ENCODE data around the gene SOX1. TPM values are rescaled to one million over a fixed set of nuclear protein-coding genes. Genes with fewer than 3 reads are reported as not detected.

Gene SOX1
- total RNA-seq, 6 donors from 2014 or later: not detected

DNA sequence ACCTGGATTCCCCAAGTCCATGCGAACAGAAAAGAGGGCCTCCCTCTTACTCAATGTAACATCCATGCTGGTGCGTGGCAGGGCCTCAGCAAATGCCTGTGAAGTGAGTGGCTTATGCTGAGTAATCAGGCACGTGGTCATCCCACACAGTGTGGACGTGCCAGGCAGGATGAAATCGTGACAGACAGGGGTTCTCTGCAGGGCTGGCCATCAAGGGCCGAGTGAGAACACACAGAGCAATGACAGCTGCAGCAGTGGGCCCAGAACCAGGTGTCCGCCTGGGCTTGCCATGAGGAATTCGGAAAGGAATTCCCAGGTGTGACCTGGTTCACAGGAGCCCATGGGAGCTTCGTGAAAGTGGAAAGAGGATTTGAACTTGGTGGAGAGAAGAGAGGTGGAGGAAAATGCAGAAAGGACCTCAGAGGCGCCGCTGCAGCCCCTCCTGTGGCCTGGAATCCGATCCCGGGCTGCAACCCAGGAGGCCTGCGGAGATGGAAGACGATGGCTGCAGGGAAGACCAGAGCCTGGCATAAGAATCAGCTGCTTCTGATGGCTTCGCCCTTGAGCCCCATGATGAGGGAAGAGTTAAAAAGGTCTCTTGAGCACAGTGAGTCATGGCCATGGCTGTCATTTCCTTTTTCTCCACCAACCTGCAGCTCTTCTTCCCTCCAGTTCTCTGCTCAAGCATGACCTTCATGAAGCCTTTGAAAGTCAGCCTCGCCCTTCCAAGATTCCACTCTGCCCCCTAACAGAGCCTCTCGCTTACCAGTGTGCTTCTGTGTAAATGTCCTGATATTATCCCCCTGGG is 34.6 kb upstream of the SOX1 start:
- peak in 1 of 2 donors; percentile 46 for DNase-seq
- WGBS, 2 donors: 57 to 70% methylated on average over 16 to 18 of the region's 18 CpGs
- no peaks in the 10 kb centered on the region for H3K36me3 ChIP-seq
- H3K4me3 ChIP-seq: no peak overlapping the region
- H3K9me3 ChIP-seq: no peaks in the 10 kb centered on the region
- H3K27ac ChIP-seq: no peak overlapping the region
- H3K27me3 ChIP-seq: no peaks in the 10 kb centered on the region
- TF ChIP-seq EP300 (IDR thresholded peaks at IDR 0.05) (no peak), POLR2A (IDR thresholded peaks at IDR 0.05) (no peak), POLR2AphosphoS5 (IDR thresholded peaks at IDR 0.05) (no peak)
- TF ChIP-seq, protein P1, sequence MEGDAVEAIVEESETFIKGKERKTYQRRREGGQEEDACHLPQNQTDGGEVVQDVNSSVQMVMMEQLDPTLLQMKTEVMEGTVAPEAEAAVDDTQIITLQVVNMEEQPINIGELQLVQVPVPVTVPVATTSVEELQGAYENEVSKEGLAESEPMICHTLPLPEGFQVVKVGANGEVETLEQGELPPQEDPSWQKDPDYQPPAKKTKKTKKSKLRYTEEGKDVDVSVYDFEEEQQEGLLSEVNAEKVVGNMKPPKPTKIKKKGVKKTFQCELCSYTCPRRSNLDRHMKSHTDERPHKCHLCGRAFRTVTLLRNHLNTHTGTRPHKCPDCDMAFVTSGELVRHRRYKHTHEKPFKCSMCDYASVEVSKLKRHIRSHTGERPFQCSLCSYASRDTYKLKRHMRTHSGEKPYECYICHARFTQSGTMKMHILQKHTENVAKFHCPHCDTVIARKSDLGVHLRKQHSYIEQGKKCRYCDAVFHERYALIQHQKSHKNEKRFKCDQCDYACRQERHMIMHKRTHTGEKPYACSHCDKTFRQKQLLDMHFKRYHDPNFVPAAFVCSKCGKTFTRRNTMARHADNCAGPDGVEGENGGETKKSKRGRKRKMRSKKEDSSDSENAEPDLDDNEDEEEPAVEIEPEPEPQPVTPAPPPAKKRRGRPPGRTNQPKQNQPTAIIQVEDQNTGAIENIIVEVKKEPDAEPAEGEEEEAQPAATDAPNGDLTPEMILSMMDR (IDR thresholded peaks at IDR 0.05): no peak
- H3K4me1 ChIP-seq: no peaks in the 10 kb centered on the region
- peak; percentile 20 to 46 for ATAC-seq (ENCODE audit: low FRiP score in 2 of 2)

DNA sequence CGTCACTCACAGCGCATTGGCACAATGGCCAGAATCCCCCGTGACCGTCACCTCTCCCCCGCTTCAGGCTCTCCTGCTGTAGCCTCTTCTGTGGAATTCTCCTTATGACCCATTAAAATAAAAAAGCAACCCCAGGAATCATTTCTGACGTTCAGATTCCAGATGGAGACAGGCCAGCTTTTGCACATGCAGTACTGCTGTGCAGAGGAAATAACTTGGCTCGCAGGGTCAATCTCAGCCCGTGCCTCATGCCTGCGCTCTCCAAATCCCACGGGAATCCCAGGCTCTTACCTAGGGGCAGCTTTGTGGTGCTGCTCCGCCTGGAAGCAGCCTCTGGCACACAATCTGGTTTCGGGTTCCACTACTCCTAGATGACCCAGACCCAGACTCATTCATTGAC is 32.7 kb upstream of the SOX1 start:
- DNase-seq (no peak), ATAC-seq (ENCODE audit: low FRiP score in 2 of 2) (no peak)
- no peaks in the 10 kb centered on the region for H3K27me3 ChIP-seq
- H3K36me3 ChIP-seq: no peaks in the 10 kb centered on the region
- H3K4me3 ChIP-seq: no peak overlapping the region
- H3K4me1 ChIP-seq: no peaks in the 10 kb centered on the region
- H3K27ac ChIP-seq: no peak overlapping the region
- no peak for TF ChIP-seq POLR2AphosphoS5 (IDR thresholded peaks at IDR 0.05)
- WGBS, 2 donors: 71 to 74% methylated on average over 12 of the region's 12 CpGs
- no peaks in the 10 kb centered on the region for H3K9me3 ChIP-seq

DNA sequence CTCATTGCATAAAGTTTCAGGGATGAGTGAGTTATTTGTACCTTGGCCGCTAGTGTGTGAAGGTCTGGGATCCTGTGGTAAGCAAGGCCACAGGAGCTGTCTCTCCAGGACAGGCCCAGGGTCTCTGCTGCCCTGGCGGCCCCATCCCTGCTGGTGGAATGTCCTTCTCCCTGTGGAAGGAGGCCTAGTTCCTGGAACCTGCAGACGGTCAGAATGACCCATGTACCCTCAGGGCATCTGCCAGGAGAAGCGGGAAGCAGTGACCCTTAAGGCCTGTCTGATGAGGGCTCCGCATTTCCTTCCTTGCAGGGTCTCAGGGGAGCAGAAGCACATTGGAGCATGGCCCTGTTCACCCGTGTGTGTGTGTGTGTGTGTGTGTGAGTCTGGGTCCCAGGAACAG is 32.1 kb upstream of the SOX1 start:
- Histone ChIP-seq H3K36me3 (no peaks in the 10 kb centered on the region), H3K9me3 (no peaks in the 10 kb centered on the region), H3K27me3 (no peaks in the 10 kb centered on the region), H3K4me3 (no peak overlapping the region), H3K4me1 (no peaks in the 10 kb centered on the region), H3K27ac (no peak overlapping the region)
- TF ChIP-seq EP300 (IDR thresholded peaks at IDR 0.05): no peak
- TF ChIP-seq POLR2A (IDR thresholded peaks at IDR 0.05): no peak
- TF ChIP-seq, protein P1 (IDR thresholded peaks at IDR 0.05): no peak
- TF ChIP-seq POLR2AphosphoS5 (IDR thresholded peaks at IDR 0.05): no peak
- DNase-seq (no peak), ATAC-seq (ENCODE audit: low FRiP score in 2 of 2) (no peak)
- WGBS, 2 donors: 62 to 85% methylated on average over 2 to 6 of the region's 6 CpGs

DNA sequence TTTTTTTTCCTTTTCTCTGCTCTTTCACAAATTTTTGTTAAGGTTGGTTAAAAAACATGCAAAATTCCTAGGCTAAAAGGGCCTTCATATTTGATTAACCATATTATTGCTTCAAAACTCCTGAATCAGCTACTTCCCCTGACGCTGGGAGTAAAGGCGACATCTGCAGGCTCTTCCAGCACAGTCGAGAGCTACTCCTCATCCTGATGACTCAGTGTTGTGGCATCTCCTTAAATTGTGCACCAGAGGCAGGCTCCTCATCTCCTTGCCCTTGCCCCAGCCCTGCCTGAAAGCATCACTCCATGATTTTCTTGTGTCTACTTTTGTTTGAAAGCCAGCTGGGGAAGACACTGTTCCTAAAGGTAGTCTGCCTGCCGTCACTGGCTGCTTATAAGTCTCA is 24.5 kb upstream of the SOX1 start:
- Histone ChIP-seq H3K9me3 (peaks cover 0 to 5% (median 1%) of the 10 kb centered on the region in 4 donors), H3K4me3 (no peak overlapping the region), H3K4me1 (no peaks in the 10 kb centered on the region), H3K36me3 (no peaks in the 10 kb centered on the region), H3K27ac (no peak overlapping the region), H3K27me3 (no peaks in the 10 kb centered on the region)
- no peak for ATAC-seq (ENCODE audit: low FRiP score in 2 of 2)
- TF ChIP-seq, protein P1 (IDR thresholded peaks at IDR 0.05): no peak
- TF ChIP-seq POLR2A (IDR thresholded peaks at IDR 0.05): no peak
- TF ChIP-seq POLR2AphosphoS5 (IDR thresholded peaks at IDR 0.05): no peak
- TF ChIP-seq EP300 (IDR thresholded peaks at IDR 0.05): no peak
- WGBS, 2 donors: 73 to 87% methylated on average over 4 of the region's 4 CpGs
- DNase-seq: no peak

DNA sequence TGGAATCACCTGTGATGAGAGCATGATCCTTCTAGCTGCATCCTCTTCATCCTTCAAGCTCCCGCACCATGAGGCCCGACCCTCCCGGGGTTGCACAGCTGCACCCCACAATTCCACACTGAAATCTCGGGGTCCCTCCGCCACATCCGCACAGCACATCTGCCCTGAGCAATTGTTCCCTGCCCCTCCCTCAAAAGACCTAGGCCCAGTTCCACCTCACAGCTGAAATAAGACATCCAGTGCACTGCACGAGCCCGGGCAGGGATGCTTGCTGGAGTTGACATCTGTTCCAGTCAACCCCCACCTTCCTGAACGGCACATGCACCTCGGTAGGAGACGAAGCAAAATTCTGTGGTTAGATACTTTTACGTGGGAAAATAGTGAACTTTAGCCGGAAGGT is 14.7 kb upstream of the SOX1 start:
- ATAC-seq (ENCODE audit: low FRiP score in 2 of 2): no peak
- no peak for DNase-seq

More for the DNA sequence above, 14.7 kb upstream of the SOX1 start:
- Histone ChIP-seq H3K36me3 (no peaks in the 10 kb centered on the region), H3K4me3 (no peak overlapping the region), H3K27me3 (peaks cover 0 to 43% (median 31%) of the 10 kb centered on the region in 4 donors), H3K4me1 (peaks cover 4 to 26% (median 9%) of the 10 kb centered on the region in 4 donors), H3K27ac (no peak overlapping the region), H3K9me3 (no peaks in the 10 kb centered on the region)
- 43 to 44% methylated on average over 13 of the region's 13 CpGs for WGBS, 2 donors
- no peak for TF ChIP-seq POLR2AphosphoS5 (IDR thresholded peaks at IDR 0.05)
- no peak for TF ChIP-seq EP300 (IDR thresholded peaks at IDR 0.05)
- no peak for TF ChIP-seq POLR2A (IDR thresholded peaks at IDR 0.05)
- TF ChIP-seq, protein P1 (IDR thresholded peaks at IDR 0.05): no peak
